HFFc6 (cell line): ENCODE data around the gene LXN. TPM values are rescaled to one million over a fixed set of nuclear protein-coding genes. Genes with fewer than 3 reads are reported as not detected.

Source experiments
- DNase-seq: peaks from one replicate; pipeline ENCODE4 v3.0.0-alpha.2; 2018
- H3K27ac Mint-ChIP-seq: 2 replicates; pipeline ENCODE4 v1.8.0; 2020; ENCODE audit warnings: mild to moderate bottlenecking, mixed read lengths
- H3K27me3 Mint-ChIP-seq: 2 replicates; pipeline ENCODE4 v1.8.0; 2021; ENCODE audit warnings: mild to moderate bottlenecking, moderate library complexity, mixed read lengths; ENCODE audit not compliant: insufficient read depth
- H3K36me3 Mint-ChIP-seq: 2 replicates; pipeline ENCODE4 v1.8.0; 2021; ENCODE audit warnings: low read depth, mixed read lengths
- H3K4me1 Mint-ChIP-seq: 2 replicates; pipeline ENCODE4 v1.8.0; 2020; ENCODE audit warnings: low read depth, mixed read lengths
- H3K4me3 Mint-ChIP-seq: 2 replicates; pipeline ENCODE4 v1.8.0; 2020; ENCODE audit warnings: mild to moderate bottlenecking, moderate library complexity, mixed read lengths
- H3K9me3 Mint-ChIP-seq: 2 replicates; pipeline ENCODE4 v1.8.0; 2020; ENCODE audit warnings: mild to moderate bottlenecking, mixed read lengths
- CTCF ChIP-seq: fragments of 200-600 bp; sonication (generic); IDR thresholded peaks from 2 replicates; pipeline ENCODE4 v1.5.0; 2021; ENCODE audit warnings: antibody characterized with exemption, mild to moderate bottlenecking
- total RNA-seq, 6 experiments: library from RNA; stranded (reverse); fragmentation: NEBNext Ultra II Directional; extraction: Animal tissue kit (Norgen Biotek cat#: 25700); gene quantifications; 2 replicates in 1 of 6; 3 replicates in 5 of 6; pipeline ENCODE4 v1.2.3, GENCODE V29; 2021

LXN gene
- total RNA-seq, 6 experiments from 2014 or later = 12.2 to 18.8 (median 16.2) TPM

- DNase-seq = no peak
- Mint-ChIP-seq H3K4me1 (peaks cover 26% of the 10 kb centered on the region), H3K9me3 (no peaks in the 10 kb centered on the region), H3K27ac (no peak overlapping the region), H3K27me3 (no peaks in the 10 kb centered on the region; the same call in 1 of the 2 replicates), H3K36me3 (peaks cover 9% of the 10 kb centered on the region; the same call in 1 of the 2 replicates), H3K4me3 (no peak overlapping the region)
- no peak for TF ChIP-seq CTCF
Measured at GRCh38 chr3:158668506-158668905, 3.9 kb downstream of the LXN start.

GRCh38 chr3:158666416-158666815 is 6.0 kb downstream of the LXN start:
- H3K4me3 Mint-ChIP-seq = no peak overlapping the region
- peaks cover 5% of the 10 kb centered on the region; the same call in 1 of the 2 replicates for H3K36me3 Mint-ChIP-seq
- DNase-seq = no peak
- no peak for TF ChIP-seq CTCF
- H3K27ac Mint-ChIP-seq = no peak overlapping the region
- no peaks in the 10 kb centered on the region for H3K9me3 Mint-ChIP-seq
- H3K27me3 Mint-ChIP-seq = no peaks in the 10 kb centered on the region
- peaks cover 12% of the 10 kb centered on the region for H3K4me1 Mint-ChIP-seq

- H3K27ac Mint-ChIP-seq = no peak overlapping the region
- no peak for TF ChIP-seq CTCF
- H3K4me3 Mint-ChIP-seq = no peak overlapping the region
- H3K9me3 Mint-ChIP-seq = no peaks in the 10 kb centered on the region
- no peaks in the 10 kb centered on the region for H3K27me3 Mint-ChIP-seq
- no peaks in the 10 kb centered on the region; the same call in 1 of the 2 replicates for H3K36me3 Mint-ChIP-seq
- peaks cover 8% of the 10 kb centered on the region for H3K4me1 Mint-ChIP-seq
- no peak for DNase-seq
Measured at GRCh38 chr3:158663832-158664231, 8.6 kb downstream of the LXN start.

- Mint-ChIP-seq H3K36me3 (no peaks in the 10 kb centered on the region; the same call in 1 of the 2 replicates), H3K27ac (no peak overlapping the region), H3K9me3 (no peaks in the 10 kb centered on the region), H3K4me1 (peaks cover 8% of the 10 kb centered on the region), H3K4me3 (no peak overlapping the region), H3K27me3 (no peaks in the 10 kb centered on the region)
- no peak for TF ChIP-seq CTCF
- no peak for DNase-seq
Measured at GRCh38 chr3:158663246-158663645, 9.2 kb downstream of the LXN start.

- no peaks in the 10 kb centered on the region for H3K9me3 Mint-ChIP-seq
- H3K36me3 Mint-ChIP-seq = peaks cover 3% of the 10 kb centered on the region
- H3K4me1 Mint-ChIP-seq = peaks cover 8% of the 10 kb centered on the region
- no peak overlapping the region for H3K27ac Mint-ChIP-seq
- DNase-seq = no peak
- no peaks in the 10 kb centered on the region for H3K27me3 Mint-ChIP-seq
- TF ChIP-seq CTCF = no peak
- no peak overlapping the region for H3K4me3 Mint-ChIP-seq
Measured at GRCh38 chr3:158660711-158661110, 11.7 kb downstream of the LXN start.
